Measurements from ENCODE around the gene LSM3.

Gene LSM3

DNA sequence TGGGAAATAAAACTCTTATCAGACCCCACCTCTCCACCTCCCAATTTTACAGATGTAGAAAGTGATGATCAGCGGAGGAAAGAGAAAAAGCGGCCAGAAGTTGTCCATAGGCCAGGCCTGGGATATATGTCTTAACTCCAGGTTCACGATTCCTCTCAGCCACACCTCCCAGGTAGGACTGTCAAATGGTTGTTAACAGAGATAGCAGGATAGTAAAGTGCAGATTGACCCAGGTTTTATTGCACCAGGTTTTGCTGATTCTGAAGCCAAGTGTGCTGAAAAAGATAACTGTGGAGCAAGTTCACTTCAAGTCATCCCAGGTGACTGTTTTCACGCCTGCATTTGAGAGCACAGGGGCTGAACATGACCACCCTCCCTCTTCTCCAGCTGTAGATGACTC, 36.1 kb downstream of the LSM3 start:
- TF ChIP-seq CTCF (IDR thresholded peaks at IDR 0.05) (no peak), ZFX (IDR thresholded peaks at IDR 0.05; ENCODE audit: borderline replicate concordance) (no peak)
- H3K27ac ChIP-seq = no peak overlapping the region

GRCh38 chr3:14216257-14217048, 37.8 kb downstream of the LSM3 start:
- TF ChIP-seq ZFX (IDR thresholded peaks at IDR 0.05; ENCODE audit: borderline replicate concordance) (no peak), CTCF (IDR thresholded peaks at IDR 0.05) (peak; percentile 26; the same call in 1 of the 2 replicates)
- no peak overlapping the region for H3K27ac ChIP-seq

GRCh38 chr3:14218355-14218754, 39.7 kb downstream of the LSM3 start:
- TF ChIP-seq ZFX (IDR thresholded peaks at IDR 0.05; ENCODE audit: borderline replicate concordance) (no peak), CTCF (IDR thresholded peaks at IDR 0.05) (no peak)
- H3K27ac ChIP-seq = no peak overlapping the region

- TF ChIP-seq CTCF (IDR thresholded peaks at IDR 0.05) = no peak
- no peak for TF ChIP-seq ZFX (IDR thresholded peaks at IDR 0.05; ENCODE audit: borderline replicate concordance)
- no peak overlapping the region for H3K27ac ChIP-seq
Measured at GRCh38 chr3:14220933-14221332, 42.3 kb downstream of the LSM3 start.

DNA sequence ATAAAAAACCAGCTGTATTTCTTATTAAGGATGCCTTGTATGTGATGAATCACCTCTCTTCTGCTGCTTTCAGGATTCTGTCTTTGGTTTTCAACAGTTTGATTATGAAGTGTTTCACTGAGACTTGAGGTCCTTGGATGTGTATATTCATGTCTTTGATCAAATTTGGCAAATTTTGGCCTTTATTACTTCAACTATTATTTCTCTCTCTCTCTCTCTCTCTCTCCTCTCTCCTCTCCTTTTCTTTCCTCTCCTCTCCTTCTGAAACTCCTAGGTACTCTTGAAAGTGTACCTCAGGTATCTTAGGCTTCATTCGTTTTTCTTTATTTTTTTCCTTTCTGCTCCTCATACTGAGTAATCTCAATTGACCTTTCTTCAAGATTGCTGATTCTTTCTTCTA, 43.3 kb downstream of the LSM3 start:
- no peak overlapping the region for H3K27ac ChIP-seq
- no peak for TF ChIP-seq CTCF (IDR thresholded peaks at IDR 0.05)
- no peak for TF ChIP-seq ZFX (IDR thresholded peaks at IDR 0.05; ENCODE audit: borderline replicate concordance)

- no peak overlapping the region for H3K27ac ChIP-seq
- TF ChIP-seq ZFX (IDR thresholded peaks at IDR 0.05; ENCODE audit: borderline replicate concordance) (no peak), CTCF (IDR thresholded peaks at IDR 0.05) (no peak)
Measured at GRCh38 chr3:14222457-14222856, 43.8 kb downstream of the LSM3 start.

- TF ChIP-seq ZFX (IDR thresholded peaks at IDR 0.05; ENCODE audit: borderline replicate concordance) = no peak
- TF ChIP-seq CTCF (IDR thresholded peaks at IDR 0.05) = no peak
- no peak overlapping the region for H3K27ac ChIP-seq
Measured at GRCh38 chr3:14222900-14223594, 44.4 kb downstream of the LSM3 start.

All from 22Rv1 (cell line).